IMR-90 (cell line): ENCODE results near the gene TMEM126B. TPM values are rescaled to one million over a fixed set of nuclear protein-coding genes. Genes with fewer than 3 reads are reported as not detected.

Source experiments
- ATAC-seq: fragments of 200-7000 bp; cut with Tn5 transposase; 2 replicates; pipeline ENCODE4 v1.9.1; 2020; ENCODE audit warnings: low read depth, mild to moderate bottlenecking, moderate library complexity
- BruUV-seq: library from RNA; stranded (reverse); fragments of 400-500 nt; replicated peaks from 2 replicates; lab custom pipeline; 2021; lab: Mats Ljungman, UMichigan
- CTCF ChIA-PET: fragments of 300-600 bp; formaldehyde crosslinking; extraction: SDS; loops from one replicate; lab custom pipeline; 2021; ENCODE audit warnings: antibody characterized with exemption; lab: Yijun Ruan, JAX
- POLR2A ChIA-PET: fragments of 300-600 bp; sonication (Branson Sonifier 250); formaldehyde crosslinking; loops from one replicate; lab custom pipeline; 2022; ENCODE audit warnings: antibody characterized with exemption; ENCODE audit not compliant: unreplicated experiment; lab: Charles Lee
- DNase-seq: peaks from one replicate; pipeline ENCODE4 v3.0.0; 2013
- H2AFZ ChIP-seq: replicated peaks from 2 replicates; pipeline ENCODE3; 2013; ENCODE audit warnings: low read length, mild to moderate bottlenecking; ENCODE audit not compliant: poor library complexity
- H2AK5ac ChIP-seq: 2 replicates; pipeline ENCODE4 v1.6.1; 2013; ENCODE audit warnings: low read depth, low read length, inconsistent platforms
- H2AK9ac ChIP-seq: replicated peaks from 2 replicates; pipeline ENCODE3; 2013; ENCODE audit warnings: mild to moderate bottlenecking, low read depth, low read length, moderate library complexity; ENCODE audit not compliant: poor library complexity
- H2BK120ac ChIP-seq: 2 replicates; pipeline ENCODE4 v1.6.1; 2013; ENCODE audit warnings: low read depth, low read length, inconsistent platforms
- H2BK15ac ChIP-seq: 3 replicates; pipeline ENCODE4 v1.6.1; 2013; ENCODE audit warnings: low read depth, low read length, inconsistent platforms
- H2BK20ac ChIP-seq: 2 replicates; pipeline ENCODE4 v1.6.1; 2013; ENCODE audit warnings: low read depth, mild to moderate bottlenecking, inconsistent platforms, low read length, moderate library complexity
- H2BK5ac ChIP-seq: 2 replicates; pipeline ENCODE4 v1.6.1; 2013; ENCODE audit warnings: mild to moderate bottlenecking, low read depth, low read length, inconsistent platforms; ENCODE audit not compliant: poor library complexity, severe bottlenecking
- H3K14ac ChIP-seq: replicated peaks from 2 replicates; pipeline ENCODE4 v1.6.1; 2013; ENCODE audit warnings: low read depth, low read length, inconsistent platforms
- H3K18ac ChIP-seq: 2 replicates; pipeline ENCODE4 v1.6.1; 2013; ENCODE audit warnings: low read depth, low read length, control low read depth
- H3K23ac ChIP-seq: 2 replicates; pipeline ENCODE4 v1.6.1; 2013; ENCODE audit warnings: low read depth, low read length, inconsistent platforms
- H3K27ac ChIP-seq: 2 replicates; pipeline ENCODE4 v1.5.1; 2013; ENCODE audit warnings: mild to moderate bottlenecking, control low read depth, low read length; ENCODE audit not compliant: insufficient read depth
- H3K27me3 ChIP-seq: 2 replicates; pipeline ENCODE4 v1.6.1; 2013; ENCODE audit warnings: low read length; ENCODE audit not compliant: control insufficient read depth, insufficient read depth
- H3K36me3 ChIP-seq: 2 replicates; pipeline ENCODE4 v1.6.1; 2013; ENCODE audit warnings: low read length, mixed read lengths; ENCODE audit not compliant: control insufficient read depth, insufficient read depth
- H3K4ac ChIP-seq: 2 replicates; pipeline ENCODE4 v1.6.1; 2013; ENCODE audit warnings: low read depth, low read length, inconsistent platforms
- H3K4me1 ChIP-seq: 2 replicates; pipeline ENCODE4 v1.6.1; 2013; ENCODE audit warnings: low read length, mixed read lengths; ENCODE audit not compliant: control insufficient read depth, insufficient read depth
- H3K4me2 ChIP-seq: 2 replicates; pipeline ENCODE4 v1.6.1; 2013; ENCODE audit warnings: low read depth, mild to moderate bottlenecking, control low read depth, low read length, moderate library complexity
- H3K4me3 ChIP-seq: 2 replicates; pipeline ENCODE4 v1.5.1; 2013; ENCODE audit warnings: low read depth, mild to moderate bottlenecking, control low read depth, low read length, moderate library complexity; ENCODE audit not compliant: insufficient read depth
- H3K56ac ChIP-seq: 2 replicates; pipeline ENCODE4 v1.6.1; 2013; ENCODE audit warnings: low read length, inconsistent platforms; ENCODE audit not compliant: insufficient read depth; ENCODE audit errors: extremely low read depth
- H3K79me1 ChIP-seq, 2 experiments: 2 replicates each; pipeline ENCODE4 v1.6.1; 2013; ENCODE audit warnings: low read length in 2 of 2, inconsistent platforms in 1 of 2, low read depth in 1 of 2
- H3K9ac ChIP-seq: 2 replicates; pipeline ENCODE4 v1.6.1; 2013; ENCODE audit warnings: low read depth, low read length, control low read depth
- H3K9me1 ChIP-seq: 2 replicates; pipeline ENCODE4 v1.6.1; 2013; ENCODE audit warnings: low read length, inconsistent platforms; ENCODE audit not compliant: insufficient read depth
- H3K9me3 ChIP-seq: 2 replicates; pipeline ENCODE4 v1.6.1; 2013; ENCODE audit warnings: low read length; ENCODE audit not compliant: control insufficient read depth, insufficient read depth
- H4K20me1 ChIP-seq: 2 replicates; pipeline ENCODE4 v1.6.1; 2013; ENCODE audit warnings: low read length, inconsistent platforms; ENCODE audit not compliant: insufficient read depth
- H4K5ac ChIP-seq: 2 replicates; pipeline ENCODE4 v1.6.1; 2013; ENCODE audit warnings: mild to moderate bottlenecking, low read depth, low read length, control low read depth
- H4K8ac ChIP-seq, 2 experiments: 2 replicates each; pipeline ENCODE4 v1.6.1; 2013; ENCODE audit warnings: low read depth in 2 of 2, low read length in 2 of 2, control low read depth in 1 of 2, inconsistent platforms in 1 of 2
- H4K91ac ChIP-seq: 2 replicates; pipeline ENCODE4 v1.6.1; 2013; ENCODE audit warnings: low read depth, low read length, inconsistent platforms; ENCODE audit not compliant: insufficient read depth
- BHLHE40 ChIP-seq: fragments of 150-350 bp; IDR thresholded peaks from 2 replicates; pipeline ENCODE4 v1.6.1; 2016; ENCODE audit warnings: mild to moderate bottlenecking, low read depth, low read length
- CEBPB ChIP-seq: IDR thresholded peaks from 2 replicates; pipeline ENCODE4 v1.6.1; 2012; ENCODE audit warnings: low read depth, low read length, improper control_type of control experiment
- CHD1 ChIP-seq: IDR thresholded peaks from 2 replicates; pipeline ENCODE4 v1.6.1; 2012; ENCODE audit warnings: low read depth, low read length, improper control_type of control experiment
- FOS ChIP-seq: fragments of 150-350 bp; IDR thresholded peaks from 2 replicates; pipeline ENCODE4 v1.6.1; 2016; ENCODE audit warnings: low read depth, low read length
- MAZ ChIP-seq: IDR thresholded peaks from 2 replicates; pipeline ENCODE4 v1.6.1; 2012; ENCODE audit warnings: low read depth, mild to moderate bottlenecking, low read length, improper control_type of control experiment, moderate library complexity, borderline replicate concordance
- MXI1 ChIP-seq: IDR thresholded peaks from 2 replicates; pipeline ENCODE4 v1.6.1; 2012; ENCODE audit warnings: low read depth, mild to moderate bottlenecking, low read length, moderate library complexity, borderline replicate concordance
- NFE2L2 ChIP-seq: fragments of 150-350 bp; IDR thresholded peaks from 2 replicates; pipeline ENCODE4 v1.6.1; 2016; ENCODE audit warnings: low read depth, mild to moderate bottlenecking, low read length
- POLR2A ChIP-seq: IDR thresholded peaks from 2 replicates; pipeline ENCODE4 v1.6.1; 2012; ENCODE audit warnings: mild to moderate bottlenecking, low read depth, low read length
- RAD21 ChIP-seq: IDR thresholded peaks from 2 replicates; pipeline ENCODE4 v1.6.1; 2012; ENCODE audit warnings: low read length, improper control_type of control experiment
- RCOR1 ChIP-seq: IDR thresholded peaks from 2 replicates; pipeline ENCODE4 v1.6.1; 2012; ENCODE audit warnings: mild to moderate bottlenecking, low read length, improper control_type of control experiment; ENCODE audit not compliant: insufficient replicate concordance
- RFX5 ChIP-seq: IDR thresholded peaks from 2 replicates; pipeline ENCODE4 v1.8.0; 2012; ENCODE audit warnings: low read depth, mild to moderate bottlenecking, low read length, moderate library complexity
- SMC3 ChIP-seq: fragments of 150-350 bp; IDR thresholded peaks from 2 replicates; pipeline ENCODE4 v1.6.1; 2016; ENCODE audit warnings: low read depth, mild to moderate bottlenecking, antibody characterized with exemption, low read length, moderate library complexity
- WGBS, 2 experiments: methylation state at CpG; one replicate each; pipeline versions ENCODE4 v1.1.5 to v1.1.7; 2013; ENCODE audit warnings: missing lambda C conversion rate in 2 of 2; ENCODE audit not compliant: insufficient read length in 1 of 2; ENCODE audit errors: extremely low coverage in 2 of 2; 5-methylcytosine and 5-hydroxymethylcytosine counted together
- dilution Hi-C: fragments of 300-500 bp; cut with HindIII; formaldehyde crosslinking; loops from one replicate; pipeline ENCODE4 v1.14.3; 2018; ENCODE audit warnings: low sequenced_read_pairs; ENCODE audit not compliant: unreplicated experiment
- in situ Hi-C: fragments of 300-500 bp; cut with MboI; formaldehyde crosslinking; loops from 3 replicates; pipeline ENCODE4 v1.14.3; 2019; ENCODE audit warnings: low sequenced_read_pairs, inconsistent platforms, mixed read lengths
- intact Hi-C: fragments of 100-400 bp; cut with micrococcal nuclease; formaldehyde crosslinking; loops from 2 replicates; pipeline ENCODE4 v1.10.0; 2022
- polyA plus RNA-seq, 3 experiments: library from polyadenylated mRNA; depleted of rRNA; stranded (reverse); fragments of >200 nt; gene quantifications; 2 replicates each; pipeline ENCODE4 v1.2.3, GENCODE V29; 2012; ENCODE audit warnings: low replicate concordance in 1 of 3
- total RNA-seq: library from RNA; depleted of rRNA; stranded (reverse); fragments of >200 nt; gene quantifications from 2 replicates; pipeline ENCODE4 v1.2.3, GENCODE V29; 2012
- TF ChIP-seq, protein P1 (sequence below): conservative IDR thresholded peaks from 2 replicates; pipeline ENCODE4 v1.5.1; 2012; ENCODE audit warnings: mild to moderate bottlenecking, low read depth, low read length, improper control_type of control experiment
- TF ChIP-seq, protein P2 (sequence below): fragments of 150-350 bp; IDR thresholded peaks from 2 replicates; pipeline ENCODE4 v1.6.1; 2016; ENCODE audit warnings: low read depth, mild to moderate bottlenecking, low read length, moderate library complexity, borderline replicate concordance
- TF ChIP-seq, protein P3 (sequence below): fragments of 150-350 bp; IDR thresholded peaks from 2 replicates; pipeline ENCODE4 v1.6.1; 2017; ENCODE audit warnings: mild to moderate bottlenecking, antibody characterized with exemption, low read length, low read depth

TMEM126B gene
- total and polyA plus RNA-seq, 2 of the 4 experiments (the other 2 are of a cell fraction) = 44.6 to 56.8 TPM

DNA sequence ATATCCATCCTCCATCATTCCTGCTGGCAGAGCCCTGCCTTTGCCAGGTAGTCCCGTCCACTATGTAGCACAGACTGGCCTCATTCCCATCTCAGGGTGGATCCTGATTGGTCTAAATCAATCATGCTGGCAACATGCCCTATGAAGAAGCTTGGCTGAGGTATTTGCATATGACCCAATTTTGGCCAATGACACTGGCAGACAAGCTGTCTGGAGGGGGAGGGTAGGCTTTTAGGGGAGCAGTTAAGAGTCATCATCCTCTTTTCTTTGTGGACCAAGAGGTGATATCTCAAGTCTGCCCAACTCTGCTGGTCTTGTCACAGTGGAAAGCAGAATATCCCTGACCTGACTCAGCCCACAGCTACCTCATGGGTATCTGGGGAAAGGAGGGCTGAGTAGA, 52.5 kb downstream of the TMEM126B start:
- H2BK15ac ChIP-seq = no peak overlapping the region
- no peak overlapping the region for H4K5ac ChIP-seq
- no peak overlapping the region for H2AK9ac ChIP-seq
- no peaks in the 10 kb centered on the region; the same call in 1 of the 2 replicates for H3K9me1 ChIP-seq
- no peak overlapping the region for H2AFZ ChIP-seq
- no peak overlapping the region for H2BK120ac ChIP-seq
- TF ChIP-seq RAD21 (no peak), FOS (no peak), NFE2L2 (no peak), RFX5 (no peak), MXI1 (no peak), CHD1 (no peak), RCOR1 (no peak), BHLHE40 (no peak), SMC3 (no peak), MAZ (no peak), CEBPB (no peak), POLR2A (no peak)
- TF ChIP-seq, protein P1, sequence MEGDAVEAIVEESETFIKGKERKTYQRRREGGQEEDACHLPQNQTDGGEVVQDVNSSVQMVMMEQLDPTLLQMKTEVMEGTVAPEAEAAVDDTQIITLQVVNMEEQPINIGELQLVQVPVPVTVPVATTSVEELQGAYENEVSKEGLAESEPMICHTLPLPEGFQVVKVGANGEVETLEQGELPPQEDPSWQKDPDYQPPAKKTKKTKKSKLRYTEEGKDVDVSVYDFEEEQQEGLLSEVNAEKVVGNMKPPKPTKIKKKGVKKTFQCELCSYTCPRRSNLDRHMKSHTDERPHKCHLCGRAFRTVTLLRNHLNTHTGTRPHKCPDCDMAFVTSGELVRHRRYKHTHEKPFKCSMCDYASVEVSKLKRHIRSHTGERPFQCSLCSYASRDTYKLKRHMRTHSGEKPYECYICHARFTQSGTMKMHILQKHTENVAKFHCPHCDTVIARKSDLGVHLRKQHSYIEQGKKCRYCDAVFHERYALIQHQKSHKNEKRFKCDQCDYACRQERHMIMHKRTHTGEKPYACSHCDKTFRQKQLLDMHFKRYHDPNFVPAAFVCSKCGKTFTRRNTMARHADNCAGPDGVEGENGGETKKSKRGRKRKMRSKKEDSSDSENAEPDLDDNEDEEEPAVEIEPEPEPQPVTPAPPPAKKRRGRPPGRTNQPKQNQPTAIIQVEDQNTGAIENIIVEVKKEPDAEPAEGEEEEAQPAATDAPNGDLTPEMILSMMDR = no peak
- TF ChIP-seq, protein P2, sequence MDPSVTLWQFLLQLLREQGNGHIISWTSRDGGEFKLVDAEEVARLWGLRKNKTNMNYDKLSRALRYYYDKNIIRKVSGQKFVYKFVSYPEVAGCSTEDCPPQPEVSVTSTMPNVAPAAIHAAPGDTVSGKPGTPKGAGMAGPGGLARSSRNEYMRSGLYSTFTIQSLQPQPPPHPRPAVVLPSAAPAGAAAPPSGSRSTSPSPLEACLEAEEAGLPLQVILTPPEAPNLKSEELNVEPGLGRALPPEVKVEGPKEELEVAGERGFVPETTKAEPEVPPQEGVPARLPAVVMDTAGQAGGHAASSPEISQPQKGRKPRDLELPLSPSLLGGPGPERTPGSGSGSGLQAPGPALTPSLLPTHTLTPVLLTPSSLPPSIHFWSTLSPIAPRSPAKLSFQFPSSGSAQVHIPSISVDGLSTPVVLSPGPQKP = no peak
- TF ChIP-seq, protein P3, sequence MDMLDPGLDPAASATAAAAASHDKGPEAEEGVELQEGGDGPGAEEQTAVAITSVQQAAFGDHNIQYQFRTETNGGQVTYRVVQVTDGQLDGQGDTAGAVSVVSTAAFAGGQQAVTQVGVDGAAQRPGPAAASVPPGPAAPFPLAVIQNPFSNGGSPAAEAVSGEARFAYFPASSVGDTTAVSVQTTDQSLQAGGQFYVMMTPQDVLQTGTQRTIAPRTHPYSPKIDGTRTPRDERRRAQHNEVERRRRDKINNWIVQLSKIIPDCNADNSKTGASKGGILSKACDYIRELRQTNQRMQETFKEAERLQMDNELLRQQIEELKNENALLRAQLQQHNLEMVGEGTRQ = no peak
- no peak overlapping the region for H3K23ac ChIP-seq
- H3K18ac ChIP-seq = no peak overlapping the region
- no TSS peak for BruUV-seq
- no peaks in the 10 kb centered on the region for H4K20me1 ChIP-seq
- no peaks in the 10 kb centered on the region for H3K9me3 ChIP-seq
- H3K36me3 ChIP-seq = no peaks in the 10 kb centered on the region
- WGBS, 2 experiments = 80% methylated on average over 1 of the region's 1 CpG; no CpG with 5 or more reads in 1 of the 2 experiments
- H3K4ac ChIP-seq = no peak overlapping the region
- intact Hi-C loops = no loop called here
- ATAC-seq (no peak), DNase-seq (no peak)
- dilution Hi-C loops = no loop called here
- ChIA-PET POLR2A (no interaction called here), CTCF (interaction anchor here (0.6 to 2.3 kb wide), 2 partner anchors 12 to 18 kb away, joined by 3 to 8 read pairs; no protein-coding TSS in a partner anchor)
- H3K4me3 ChIP-seq = no peak overlapping the region
- no peak overlapping the region for H2AK5ac ChIP-seq
- no peak overlapping the region for H3K4me2 ChIP-seq
- no peak overlapping the region for H3K9ac ChIP-seq
- H4K91ac ChIP-seq = no peak overlapping the region
- no peak overlapping the region for H3K56ac ChIP-seq
- no peaks in the 10 kb centered on the region for H3K27me3 ChIP-seq
- no peak overlapping the region for H2BK20ac ChIP-seq
- in situ Hi-C loops = loop anchor here (10.0 to 25.0 kb wide), 2 partner anchors 144 to 606 kb away; no protein-coding TSS in a partner anchor
- H3K79me1 ChIP-seq = peaks cover 6 to 14% of the 10 kb centered on the region in 2 experiments
- no peak overlapping the region for H3K27ac ChIP-seq
- no peak overlapping the region for H3K14ac ChIP-seq
- no peak overlapping the region for H4K8ac ChIP-seq
- H3K4me1 ChIP-seq = peaks cover 2% of the 10 kb centered on the region; the same call in 1 of the 2 replicates
- no peak overlapping the region for H2BK5ac ChIP-seq
